Upper lobe of left lung (tissue), 4 donors: ENCODE data around the gene A1BG.

Experiments used
- CTCF ChIP-seq, 6 experiments: fragments of 450-650 bp in 4 of 6; fragments of 200-600 bp in 2 of 6; sonication (generic) in 2 of 6; IDR thresholded peaks; one replicate each; pipeline ENCODE4 v1.5.1; 2016 to 2019; ENCODE audit warnings: antibody characterized with exemption in 6 of 6
- POLR2A ChIP-seq, 4 donors: fragments of 450-650 bp; IDR thresholded peaks; one replicate each; pipeline ENCODE4 v1.5.1; 2016 to 2017; ENCODE audit warnings: antibody characterized with exemption in 4 of 4, mild to moderate bottlenecking in 2 of 4
- POLR2AphosphoS5 ChIP-seq, 2 donors: sonication (generic); formaldehyde crosslinking; IDR thresholded peaks; one replicate each; pipeline ENCODE4 v1.5.1; 2017; ENCODE audit warnings: antibody characterized with exemption in 2 of 2

GRCh38 chr19:58350871-58351557 is 2.3 kb downstream of the A1BG start:
- TF ChIP-seq POLR2AphosphoS5 (IDR thresholded peaks at IDR 0.05) = no peak
- TF ChIP-seq POLR2A (IDR thresholded peaks at IDR 0.05) = no peak
- no peak for TF ChIP-seq CTCF (IDR thresholded peaks at IDR 0.05)
